HEK293 (cell line): ENCODE data around the gene C1orf216.

Experiments used
- AEBP2 ChIP-seq: fragments of 450-650 bp; formaldehyde crosslinking; IDR thresholded peaks from 2 replicates; pipeline ENCODE4 v1.5.1; 2016; ENCODE audit warnings: missing biosample characterization, missing genetic modification characterization, borderline replicate concordance
- BCL6B ChIP-seq: fragments of 450-650 bp; formaldehyde crosslinking; IDR thresholded peaks from 2 replicates; pipeline ENCODE4 v1.5.1; 2017; ENCODE audit warnings: missing biosample characterization, missing genetic modification characterization
- EGR2 ChIP-seq: fragments of 450-650 bp; formaldehyde crosslinking; IDR thresholded peaks from 2 replicates; pipeline ENCODE4 v1.5.1; 2016; ENCODE audit warnings: low read depth, missing biosample characterization, missing genetic modification characterization
- ELK4 ChIP-seq: IDR thresholded peaks from 2 replicates; pipeline ENCODE4 v1.6.1; 2011; ENCODE audit warnings: mild to moderate bottlenecking, low read depth, low read length, borderline replicate concordance
- FEZF1 ChIP-seq: fragments of 450-650 bp; formaldehyde crosslinking; IDR thresholded peaks from 2 replicates; pipeline ENCODE4 v1.5.1; 2016; ENCODE audit warnings: missing biosample characterization, missing genetic modification characterization
- INSM2 ChIP-seq: fragments of 450-650 bp; formaldehyde crosslinking; IDR thresholded peaks from 2 replicates; pipeline ENCODE4 v1.5.1; 2016; ENCODE audit warnings: missing biosample characterization, missing genetic modification characterization
- KLF1 ChIP-seq: fragments of 450-650 bp; formaldehyde crosslinking; IDR thresholded peaks from 2 replicates; pipeline ENCODE4 v1.5.1; 2016; ENCODE audit warnings: missing biosample characterization, missing genetic modification characterization
- KLF16 ChIP-seq: fragments of 450-650 bp; formaldehyde crosslinking; IDR thresholded peaks from 2 replicates; pipeline ENCODE4 v1.5.1; 2017; ENCODE audit warnings: missing biosample characterization, missing genetic modification characterization
- PATZ1 ChIP-seq: fragments of 450-650 bp; formaldehyde crosslinking; IDR thresholded peaks from 2 replicates; pipeline ENCODE4 v1.5.1; 2016; ENCODE audit warnings: missing biosample characterization, missing genetic modification characterization
- SP7 ChIP-seq: fragments of 450-650 bp; formaldehyde crosslinking; IDR thresholded peaks from 2 replicates; pipeline ENCODE4 v1.5.1; 2016; ENCODE audit warnings: missing biosample characterization, missing genetic modification characterization
- ZBTB1 ChIP-seq: fragments of 450-650 bp; formaldehyde crosslinking; IDR thresholded peaks from 2 replicates; pipeline ENCODE4 v1.5.1; 2016; ENCODE audit warnings: missing biosample characterization, missing genetic modification characterization
- ZBTB17 ChIP-seq: fragments of 450-650 bp; formaldehyde crosslinking; IDR thresholded peaks from 2 replicates; pipeline ENCODE4 v1.5.1; 2016; ENCODE audit warnings: missing biosample characterization, missing genetic modification characterization
- ZBTB48 ChIP-seq: fragments of 450-650 bp; formaldehyde crosslinking; IDR thresholded peaks from 2 replicates; pipeline ENCODE4 v1.5.1; 2016; ENCODE audit warnings: missing biosample characterization, missing genetic modification characterization
- ZBTB49 ChIP-seq: fragments of 450-650 bp; formaldehyde crosslinking; IDR thresholded peaks from 2 replicates; pipeline ENCODE4 v1.5.1; 2016; ENCODE audit warnings: missing biosample characterization, missing genetic modification characterization, low read depth
- ZBTB8A ChIP-seq: fragments of 450-650 bp; formaldehyde crosslinking; IDR thresholded peaks from 2 replicates; pipeline ENCODE4 v1.5.1; 2016; ENCODE audit warnings: missing biosample characterization, missing genetic modification characterization
- ZFP37 ChIP-seq: fragments of 450-650 bp; formaldehyde crosslinking; IDR thresholded peaks from 2 replicates; pipeline ENCODE4 v1.5.1; 2016; ENCODE audit warnings: missing biosample characterization, missing genetic modification characterization
- ZIC2 ChIP-seq: fragments of 450-650 bp; formaldehyde crosslinking; IDR thresholded peaks from 2 replicates; pipeline ENCODE4 v1.5.1; 2016; ENCODE audit warnings: missing biosample characterization, missing genetic modification characterization
- ZNF146 ChIP-seq: fragments of 450-650 bp; formaldehyde crosslinking; IDR thresholded peaks from 2 replicates; pipeline ENCODE4 v1.5.1; 2016; ENCODE audit warnings: missing biosample characterization, missing genetic modification characterization
- ZNF175 ChIP-seq: fragments of 450-650 bp; formaldehyde crosslinking; IDR thresholded peaks from 2 replicates; pipeline ENCODE4 v1.5.1; 2016; ENCODE audit warnings: missing biosample characterization, missing genetic modification characterization
- ZNF202 ChIP-seq: fragments of 450-650 bp; formaldehyde crosslinking; IDR thresholded peaks from 2 replicates; pipeline ENCODE4 v1.5.1; 2016; ENCODE audit warnings: missing biosample characterization, missing genetic modification characterization, borderline replicate concordance
- ZNF473 ChIP-seq: fragments of 450-650 bp; formaldehyde crosslinking; IDR thresholded peaks from 2 replicates; pipeline ENCODE4 v1.5.1; 2017; ENCODE audit warnings: missing biosample characterization, missing genetic modification characterization
- ZNF488 ChIP-seq: fragments of 450-650 bp; formaldehyde crosslinking; IDR thresholded peaks from 2 replicates; pipeline ENCODE4 v1.5.1; 2016; ENCODE audit warnings: missing biosample characterization, missing genetic modification characterization
- ZNF600 ChIP-seq: fragments of 450-650 bp; formaldehyde crosslinking; IDR thresholded peaks from 2 replicates; pipeline ENCODE4 v1.5.1; 2016; ENCODE audit warnings: missing biosample characterization, missing genetic modification characterization
- ZNF645 ChIP-seq: fragments of 450-650 bp; formaldehyde crosslinking; IDR thresholded peaks from 2 replicates; pipeline ENCODE4; 2016; ENCODE audit warnings: missing biosample characterization, missing genetic modification characterization
- ZNF664 ChIP-seq: fragments of 450-650 bp; formaldehyde crosslinking; IDR thresholded peaks from 2 replicates; pipeline ENCODE4 v1.5.1; 2016; ENCODE audit warnings: missing biosample characterization, missing genetic modification characterization
- ZNF830 ChIP-seq: fragments of 450-650 bp; IDR thresholded peaks from 2 replicates; pipeline ENCODE4 v1.5.0; 2018; ENCODE audit warnings: missing biosample characterization, missing genetic modification characterization, low read depth, mild to moderate bottlenecking, moderate library complexity
- ZNF837 ChIP-seq: fragments of 450-650 bp; formaldehyde crosslinking; IDR thresholded peaks from 2 replicates; pipeline ENCODE4 v1.5.1; 2016; ENCODE audit warnings: missing biosample characterization, missing genetic modification characterization
- ZNF843 ChIP-seq: fragments of 450-650 bp; formaldehyde crosslinking; IDR thresholded peaks from 2 replicates; pipeline ENCODE4 v1.5.1; 2016; ENCODE audit warnings: missing biosample characterization, missing genetic modification characterization

C1orf216 gene

GRCh38 chr1:35707601-35708440 lies 10.9 kb downstream of the C1orf216 start (continued):
- no peak for TF ChIP-seq ZNF843 (tag by site-specific recombination)
- no peak for TF ChIP-seq ZNF473 (tag by site-specific recombination)
- TF ChIP-seq ZFP37 (tag by site-specific recombination): no peak
- no peak for TF ChIP-seq ZNF146
- no peak for TF ChIP-seq ZBTB1 (tag by site-specific recombination)
- no peak for TF ChIP-seq ZNF175 (tag by site-specific recombination)
- TF ChIP-seq KLF1 (tag by site-specific recombination): peak; percentile 80
- no peak for TF ChIP-seq ZNF202 (tag by site-specific recombination)
- no peak for TF ChIP-seq ZNF830
- no peak for TF ChIP-seq ZNF837 (tag by site-specific recombination)
- TF ChIP-seq ZBTB49 (tag by site-specific recombination): no peak
- no peak for TF ChIP-seq KLF16 (tag by site-specific recombination)
- no peak for TF ChIP-seq ZNF664 (tag by site-specific recombination)
- TF ChIP-seq BCL6B: no peak
- TF ChIP-seq ZNF488 (tag by site-specific recombination): no peak
- TF ChIP-seq INSM2 (tag by site-specific recombination): no peak
- TF ChIP-seq AEBP2 (tag by site-specific recombination): no peak
- peak; percentile 44; the same call in 1 of the 2 replicates for TF ChIP-seq ZIC2 (tag by site-specific recombination)
- TF ChIP-seq ZNF600: peak; percentile 42; the same call in 1 of the 2 replicates
- no peak for TF ChIP-seq ZNF645 (tag by site-specific recombination)
- no peak for TF ChIP-seq SP7
- peak; percentile 28; the same call in 1 of the 2 replicates for TF ChIP-seq PATZ1 (tag by site-specific recombination)
- peak; percentile 87 for TF ChIP-seq ZBTB48 (tag by site-specific recombination)
- no peak for TF ChIP-seq FEZF1 (tag by site-specific recombination)
- TF ChIP-seq ZBTB17 (tag by site-specific recombination): no peak
- no peak for TF ChIP-seq ELK4
- peak; percentile 82 for TF ChIP-seq ZBTB8A (tag by site-specific recombination)
- TF ChIP-seq EGR2 (tag by site-specific recombination): peak; percentile 73
